NCI-H1436 (cell line): Measurements from ENCODE around the gene ECE2.
A peak's percentile ranks its signal among the peaks of the same experiment; 100 is the strongest.

Source experiments
- DNase-seq: peaks from one replicate; lab custom pipeline; 2025; lab: John Stamatoyannopoulos, UW

The ECE2 gene

DNA sequence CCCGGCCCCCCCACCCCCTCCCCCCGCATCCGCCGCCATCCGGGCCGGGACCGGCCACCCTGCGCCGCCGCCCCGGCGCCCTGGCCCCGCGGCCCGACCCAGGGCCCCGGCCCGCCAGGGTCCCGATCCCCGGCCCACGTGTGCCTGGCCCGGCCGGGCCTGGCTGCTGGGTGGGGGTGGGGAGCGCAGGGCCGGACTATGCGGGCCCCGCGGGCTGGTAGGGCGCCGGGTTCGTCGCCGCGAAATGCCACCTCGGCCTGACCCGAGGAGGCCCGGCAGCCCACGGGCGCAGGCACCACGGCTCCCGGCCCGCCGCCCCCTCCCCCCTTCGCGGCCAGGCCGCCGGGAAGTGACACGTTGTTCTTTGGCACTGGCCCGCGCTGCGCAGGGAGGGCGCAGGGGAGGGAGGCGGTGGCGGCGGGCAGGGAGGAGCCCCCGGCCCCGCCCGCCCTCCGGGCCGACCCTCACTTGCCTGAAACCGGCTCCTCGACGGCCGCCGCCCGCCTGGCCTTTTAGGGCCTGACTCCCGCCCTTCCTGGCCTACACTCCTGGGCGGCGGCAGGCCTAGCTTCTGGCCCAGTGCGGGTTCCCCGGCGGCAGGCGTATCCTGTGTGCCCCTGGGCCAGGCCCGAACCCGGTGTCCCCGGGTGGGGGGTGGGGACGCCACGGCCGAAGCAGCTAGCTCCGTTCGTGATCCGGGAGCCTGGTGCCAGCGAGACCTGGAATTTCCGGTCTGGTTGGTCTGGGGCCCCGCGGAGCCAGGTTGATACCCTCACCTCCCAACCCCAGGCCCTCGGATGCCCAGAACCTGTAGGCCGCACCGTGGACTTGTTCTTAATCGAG is 39.1 kb downstream of the ECE2 start:
- DNase-seq = peak; percentile 50

DNA sequence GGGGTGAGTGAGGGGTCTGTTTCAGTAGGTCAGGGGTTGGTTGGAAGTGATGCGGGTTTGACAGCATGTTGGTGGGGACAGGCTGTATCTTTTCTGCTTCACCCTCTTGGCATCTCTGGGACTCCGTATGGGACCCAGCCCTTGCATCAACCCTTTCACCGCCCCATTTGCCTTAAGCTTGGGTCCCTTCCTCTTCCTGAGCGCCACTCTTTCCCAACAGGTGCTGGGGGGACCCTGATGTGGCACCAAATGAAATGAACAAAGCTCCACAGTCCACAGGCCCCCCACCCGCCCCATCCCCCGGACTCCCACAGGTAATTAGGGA is 39.7 kb downstream of the ECE2 start:
- DNase-seq = no peak

DNA sequence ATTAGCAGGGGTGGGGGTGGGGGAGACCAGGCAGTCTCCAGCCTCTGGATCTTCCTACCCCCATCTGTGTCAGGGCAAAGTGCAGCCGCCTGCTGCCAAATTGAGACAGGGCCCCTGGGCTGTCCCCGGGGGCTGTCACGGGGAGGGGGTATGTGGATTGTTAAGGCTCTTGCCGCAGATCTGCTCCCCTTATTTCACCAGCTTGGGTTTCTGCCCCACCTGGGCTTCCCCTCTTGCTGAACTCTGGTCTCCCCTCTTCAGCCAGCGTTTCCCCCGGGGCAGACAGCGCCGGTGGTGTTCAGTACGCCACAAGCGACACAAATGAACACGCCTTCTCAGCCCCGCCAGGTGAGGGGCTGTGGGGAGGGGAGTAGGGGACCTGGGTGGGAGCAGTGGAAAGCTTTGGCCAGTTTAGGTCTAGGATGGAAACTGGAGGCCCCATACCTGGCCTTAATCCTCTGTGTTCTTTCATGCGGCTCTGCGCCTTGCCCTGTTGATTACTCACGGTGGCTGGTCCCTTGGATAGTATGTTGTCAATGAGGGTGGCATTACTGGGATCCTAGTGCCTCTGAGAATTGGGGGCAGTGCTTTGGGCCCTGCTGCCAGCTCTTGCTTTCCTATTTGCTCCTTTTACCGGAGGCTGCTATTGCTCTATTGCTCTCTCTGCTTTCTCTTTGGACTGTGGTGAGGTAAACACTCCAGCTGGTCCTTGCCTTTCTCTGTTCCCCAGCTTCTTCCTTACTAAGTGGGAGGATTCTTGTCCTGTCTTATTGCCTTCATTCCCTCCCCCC is 40.2 kb downstream of the ECE2 start:
- no peak for DNase-seq

DNA sequence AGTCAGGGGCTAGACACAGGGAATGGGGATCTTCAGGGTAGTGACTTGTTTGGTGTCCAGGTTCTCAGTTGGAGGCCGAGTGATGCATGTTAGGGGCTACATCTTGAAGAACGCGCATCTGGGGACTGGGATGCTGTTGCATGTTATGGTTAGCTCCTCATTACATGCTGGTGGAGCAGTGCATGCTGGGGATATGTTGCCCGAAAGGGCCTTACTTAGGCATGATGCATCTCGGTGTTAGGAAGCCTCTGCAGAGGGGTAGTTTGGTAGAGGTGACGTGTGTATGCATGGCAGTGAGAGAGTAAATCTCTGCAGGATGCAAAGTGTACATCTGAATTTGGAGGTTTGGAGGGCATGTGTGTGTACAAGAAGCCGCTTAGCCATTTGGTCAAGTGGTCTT is 41.0 kb downstream of the ECE2 start:
- DNase-seq = no peak

DNA sequence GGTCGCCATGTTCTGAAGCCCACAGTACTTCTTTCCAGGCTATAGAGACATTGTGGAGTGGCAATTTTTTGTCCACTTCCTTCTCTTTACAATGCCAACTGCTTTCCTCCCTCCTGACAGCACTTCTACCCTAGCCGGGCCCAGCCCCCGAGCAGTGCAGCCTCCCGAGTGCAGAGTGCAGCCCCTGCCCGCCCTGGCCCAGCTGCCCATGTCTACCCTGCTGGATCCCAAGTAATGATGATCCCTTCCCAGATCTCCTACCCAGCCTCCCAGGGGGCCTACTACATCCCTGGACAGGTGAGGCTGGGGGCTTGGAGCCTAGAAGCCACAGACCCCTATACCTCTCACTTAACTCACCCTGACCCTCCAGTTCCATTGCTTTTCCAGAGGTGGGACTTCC is 41.4 kb downstream of the ECE2 start:
- no peak for DNase-seq

DNA sequence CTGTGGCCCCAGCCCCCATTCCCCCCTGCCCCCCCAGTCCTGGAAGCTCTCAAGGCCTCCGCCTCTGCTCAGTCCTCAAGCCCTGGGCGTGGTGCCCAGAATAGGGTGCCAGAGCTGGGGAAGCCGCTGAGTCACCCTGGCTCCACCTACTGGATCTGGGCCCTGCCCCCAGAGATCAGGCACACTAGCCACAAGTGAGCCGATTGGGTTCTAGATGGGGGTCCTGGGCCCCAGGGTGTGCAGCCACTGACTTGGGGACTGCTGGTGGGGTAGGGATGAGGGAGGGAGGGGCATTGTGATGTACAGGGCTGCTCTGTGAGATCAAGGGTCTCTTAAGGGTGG is 44.3 kb downstream of the ECE2 start:
- peak; percentile 76 for DNase-seq

DNA sequence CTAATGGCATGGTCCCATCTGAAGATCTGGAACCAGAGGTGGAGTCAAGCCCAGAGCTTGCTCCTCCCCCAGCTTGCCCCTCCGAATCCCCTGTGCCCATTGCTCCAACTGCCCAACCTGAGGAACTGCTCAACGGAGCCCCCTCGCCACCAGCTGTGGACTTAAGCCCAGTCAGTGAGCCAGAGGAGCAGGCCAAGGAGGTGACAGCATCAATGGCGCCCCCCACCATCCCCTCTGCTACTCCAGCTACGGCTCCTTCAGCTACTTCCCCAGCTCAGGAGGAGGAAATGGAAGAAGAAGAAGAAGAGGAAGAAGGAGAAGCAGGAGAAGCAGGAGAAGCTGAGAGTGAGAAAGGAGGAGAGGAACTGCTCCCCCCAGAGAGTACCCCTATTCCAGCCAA is 45.8 kb downstream of the ECE2 start:
- no peak for DNase-seq

DNA sequence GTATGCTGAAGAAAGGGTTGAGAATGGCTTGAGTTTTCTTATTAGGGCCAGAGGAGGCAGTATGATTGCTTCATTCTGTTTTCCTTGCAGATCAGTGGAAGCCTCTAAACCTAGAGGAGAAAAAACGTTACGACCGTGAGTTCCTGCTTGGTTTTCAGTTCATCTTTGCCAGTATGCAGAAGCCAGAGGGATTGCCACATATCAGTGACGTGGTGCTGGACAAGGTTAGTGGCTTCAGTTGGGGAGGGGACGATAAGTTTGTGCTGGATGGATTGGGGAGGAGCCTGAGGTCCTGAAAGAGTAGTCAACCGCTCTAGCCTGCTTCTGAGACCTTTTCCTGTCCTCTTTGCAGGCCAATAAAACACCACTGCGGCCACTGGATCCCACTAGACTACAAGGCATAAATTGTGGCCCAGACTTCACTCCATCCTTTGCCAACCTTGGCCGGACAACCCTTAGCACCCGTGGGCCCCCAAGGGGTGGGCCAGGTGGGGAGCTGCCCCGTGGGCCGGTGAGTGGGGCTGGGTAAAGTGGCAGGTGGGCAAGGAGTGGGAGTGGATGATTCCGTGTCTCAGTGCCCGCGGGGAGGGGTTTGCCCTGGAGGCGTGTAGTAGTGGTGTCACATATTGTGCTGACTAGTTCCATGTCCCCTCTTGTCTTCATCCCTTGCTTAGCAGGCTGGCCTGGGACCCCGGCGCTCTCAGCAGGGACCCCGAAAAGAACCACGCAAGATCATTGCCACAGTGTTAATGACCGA is 47.1 kb downstream of the ECE2 start:
- no peak for DNase-seq

DNA sequence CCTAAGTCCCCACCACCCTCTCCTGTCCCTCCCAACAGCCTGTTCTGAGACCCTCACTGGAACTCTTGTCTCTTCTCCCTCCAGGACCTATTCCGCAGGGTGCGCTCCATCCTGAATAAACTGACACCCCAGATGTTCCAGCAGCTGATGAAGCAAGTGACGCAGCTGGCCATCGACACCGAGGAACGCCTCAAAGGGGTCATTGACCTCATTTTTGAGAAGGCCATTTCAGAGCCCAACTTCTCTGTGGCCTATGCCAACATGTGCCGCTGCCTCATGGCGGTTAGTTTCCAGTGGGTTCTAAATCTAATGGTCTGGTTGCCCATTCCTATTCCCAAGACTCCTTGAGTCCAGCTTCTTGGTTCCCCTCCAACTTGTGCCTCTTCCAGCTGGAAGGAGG is 47.9 kb downstream of the ECE2 start:
- no peak for DNase-seq

DNA sequence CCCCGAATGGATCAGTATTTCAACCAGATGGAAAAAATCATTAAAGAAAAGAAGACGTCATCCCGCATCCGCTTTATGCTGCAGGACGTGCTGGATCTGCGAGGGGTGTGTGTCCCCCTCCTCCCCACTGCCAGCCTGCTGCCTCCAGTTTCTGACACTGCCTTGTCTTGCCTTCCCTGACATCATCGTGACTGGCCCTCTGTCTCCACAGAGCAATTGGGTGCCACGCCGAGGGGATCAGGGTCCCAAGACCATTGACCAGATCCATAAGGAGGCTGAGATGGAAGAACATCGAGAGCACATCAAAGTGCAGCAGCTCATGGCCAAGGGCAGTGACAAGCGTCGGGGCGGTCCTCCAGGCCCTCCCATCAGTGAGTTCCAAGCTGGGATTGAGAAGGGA is 49.4 kb downstream of the ECE2 start:
- DNase-seq = no peak

DNA sequence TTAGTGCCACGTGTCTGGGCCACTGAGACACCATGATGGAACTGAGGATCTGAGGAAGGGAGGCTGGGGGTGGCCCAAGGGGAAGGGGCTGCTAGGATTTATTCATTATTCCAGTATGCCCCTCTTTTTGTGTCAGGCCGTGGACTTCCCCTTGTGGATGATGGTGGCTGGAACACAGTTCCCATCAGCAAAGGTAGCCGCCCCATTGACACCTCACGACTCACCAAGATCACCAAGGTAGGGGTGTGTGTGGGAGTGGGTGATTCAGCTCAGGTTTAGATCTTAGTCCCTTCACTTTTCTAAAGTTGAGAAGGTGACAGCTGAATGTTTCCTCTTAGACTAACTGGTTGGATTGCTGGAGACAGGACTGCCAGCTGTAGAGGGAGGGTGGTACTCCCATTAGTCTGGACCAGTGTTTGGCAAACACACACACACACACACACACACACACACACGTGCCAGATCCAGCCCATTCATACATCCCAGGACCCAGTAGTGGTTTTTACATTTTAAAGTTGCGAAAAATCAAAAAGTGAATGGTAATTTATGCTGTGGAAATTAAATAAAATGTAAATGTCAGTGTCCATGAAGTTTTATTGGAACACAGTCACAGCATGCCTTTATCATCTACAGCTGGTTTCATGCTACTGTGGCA is 50.0 kb downstream of the ECE2 start:
- DNase-seq = no peak

DNA sequence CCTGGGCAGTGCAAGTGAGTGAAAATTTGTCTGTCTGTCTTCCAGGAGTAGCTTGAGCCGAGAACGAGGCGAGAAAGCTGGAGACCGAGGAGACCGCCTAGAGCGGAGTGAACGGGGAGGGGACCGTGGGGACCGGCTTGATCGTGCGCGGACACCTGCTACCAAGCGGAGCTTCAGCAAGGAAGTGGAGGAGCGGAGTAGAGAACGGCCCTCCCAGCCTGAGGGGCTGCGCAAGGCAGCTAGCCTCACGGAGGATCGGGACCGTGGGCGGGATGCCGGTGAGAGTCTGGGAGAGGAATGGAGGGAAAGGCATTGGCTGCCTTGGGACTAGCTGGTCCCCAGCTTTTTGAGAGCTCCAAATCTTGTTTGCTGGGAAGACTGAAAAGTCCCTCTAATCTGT is 51.3 kb downstream of the ECE2 start:
- no peak for DNase-seq

DNA sequence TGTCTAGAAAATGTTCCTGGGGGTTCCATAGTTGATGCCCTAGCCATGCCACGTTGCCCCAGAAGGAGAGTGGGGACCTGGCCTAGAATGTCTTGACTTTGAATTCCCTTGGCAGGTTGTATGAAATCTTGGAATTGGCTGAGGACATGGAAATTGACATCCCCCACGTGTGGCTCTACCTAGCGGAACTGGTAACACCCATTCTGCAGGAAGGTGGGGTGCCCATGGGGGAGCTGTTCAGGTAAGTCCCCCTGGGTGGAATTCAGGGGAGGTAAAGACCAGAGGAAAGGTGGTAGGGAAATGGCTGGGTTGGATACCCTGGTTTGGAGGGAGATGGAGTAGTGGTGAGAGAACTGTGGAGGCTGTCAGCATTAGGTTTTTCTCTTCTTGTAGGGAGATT is 52.7 kb downstream of the ECE2 start:
- no peak for DNase-seq

DNA sequence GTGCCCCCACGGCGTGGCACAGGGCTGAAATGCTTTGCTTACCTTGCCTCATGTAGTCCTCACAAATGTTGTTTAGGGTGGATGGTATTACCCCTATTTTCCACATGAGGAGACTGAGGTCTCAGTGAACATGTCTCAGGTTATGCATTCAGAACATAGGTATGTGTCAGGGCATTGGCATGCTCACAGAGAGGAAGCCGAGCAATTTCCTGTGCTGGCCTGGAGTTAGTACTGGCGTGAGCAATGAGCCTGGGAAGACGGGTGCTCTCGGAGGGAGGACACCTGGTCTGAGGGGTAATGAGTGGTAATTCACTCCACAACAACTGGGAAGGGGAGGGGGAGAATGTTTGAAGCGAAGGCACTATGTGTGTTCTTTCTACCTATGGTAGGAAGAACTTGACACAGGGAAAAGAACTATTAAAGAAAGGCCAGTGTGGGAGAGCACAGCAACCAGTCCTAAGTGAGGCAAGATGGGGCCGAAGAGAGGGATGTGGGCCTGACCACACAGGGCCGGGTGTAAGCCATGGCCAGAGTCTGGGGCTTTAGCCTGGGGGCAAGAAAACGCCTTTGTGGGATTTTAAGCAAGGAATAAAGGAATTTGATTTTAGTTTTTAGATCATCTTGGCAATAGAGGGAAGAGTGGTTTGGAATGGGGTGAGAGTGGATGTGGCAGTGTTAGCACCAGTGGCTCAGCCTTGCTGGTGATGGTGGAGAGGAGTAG is 56.7 kb downstream of the ECE2 start:
- DNase-seq = no peak

DNA sequence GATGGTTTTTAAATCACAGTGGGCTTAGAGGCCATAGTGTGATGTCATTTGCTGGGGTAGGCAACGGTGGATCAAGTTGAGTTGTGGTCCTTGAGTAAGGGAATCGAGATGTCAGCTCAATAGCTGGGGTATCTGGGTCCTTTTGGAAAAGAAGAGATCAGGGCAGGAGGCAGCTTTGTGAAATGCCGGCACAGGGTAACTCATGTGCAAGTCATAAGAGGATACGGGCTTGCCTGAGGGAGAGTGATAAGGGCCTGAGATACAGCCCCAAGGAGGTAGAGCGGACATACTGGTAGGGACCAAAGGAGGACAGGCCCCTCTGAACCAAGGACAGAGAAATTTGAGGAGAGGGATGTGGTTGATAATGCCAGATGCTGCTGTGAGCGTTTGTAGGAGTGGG is 57.4 kb downstream of the ECE2 start:
- DNase-seq = no peak

DNA sequence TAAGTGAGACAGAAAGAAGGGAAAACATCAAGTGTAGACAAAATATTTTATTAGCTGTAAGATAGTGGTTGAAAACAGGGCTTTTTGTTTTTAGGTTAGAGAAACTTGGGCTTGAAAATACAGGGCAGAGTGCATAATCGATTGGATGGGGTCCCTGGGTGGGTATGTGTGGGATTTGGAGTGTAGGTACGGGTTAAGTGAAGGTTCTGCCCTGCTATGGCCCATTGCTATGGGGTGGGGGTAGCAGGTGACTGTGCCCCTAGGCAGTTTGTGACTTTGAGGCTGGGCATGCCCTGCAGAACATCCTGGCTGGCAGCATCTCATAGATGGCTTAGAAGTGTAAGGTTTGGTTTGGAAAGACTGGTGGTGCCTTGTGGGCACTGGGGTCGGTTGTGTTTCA is 57.9 kb downstream of the ECE2 start:
- no peak for DNase-seq

DNA sequence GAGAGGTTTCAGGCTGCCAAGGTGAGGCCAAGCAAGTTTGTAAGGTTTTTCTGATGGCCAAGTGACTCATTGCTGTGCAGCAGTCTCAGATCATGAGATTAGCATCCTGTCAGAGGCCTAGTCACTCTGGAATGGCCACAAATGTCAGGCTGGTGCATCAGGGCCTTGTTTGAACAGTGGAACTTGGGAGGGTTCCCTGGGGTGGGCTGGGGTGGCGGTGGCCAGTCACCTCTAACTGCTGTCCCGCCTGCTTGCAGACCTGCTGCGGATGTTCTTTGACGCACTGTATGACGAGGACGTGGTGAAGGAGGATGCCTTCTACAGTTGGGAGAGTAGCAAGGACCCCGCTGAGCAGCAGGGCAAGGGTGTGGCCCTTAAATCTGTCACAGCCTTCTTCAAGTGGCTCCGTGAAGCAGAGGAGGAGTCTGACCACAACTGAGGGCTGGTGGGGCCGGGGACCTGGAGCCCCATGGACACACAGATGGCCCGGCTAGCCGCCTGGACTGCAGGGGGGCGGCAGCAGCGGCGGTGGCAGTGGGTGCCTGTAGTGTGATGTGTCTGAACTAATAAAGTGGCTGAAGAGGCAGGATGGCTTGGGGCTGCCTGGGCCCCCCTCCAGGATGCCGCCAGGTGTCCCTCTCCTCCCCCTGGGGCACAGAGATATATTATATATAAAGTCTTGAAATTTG is 58.8 kb downstream of the ECE2 start:
- no peak for DNase-seq

DNA sequence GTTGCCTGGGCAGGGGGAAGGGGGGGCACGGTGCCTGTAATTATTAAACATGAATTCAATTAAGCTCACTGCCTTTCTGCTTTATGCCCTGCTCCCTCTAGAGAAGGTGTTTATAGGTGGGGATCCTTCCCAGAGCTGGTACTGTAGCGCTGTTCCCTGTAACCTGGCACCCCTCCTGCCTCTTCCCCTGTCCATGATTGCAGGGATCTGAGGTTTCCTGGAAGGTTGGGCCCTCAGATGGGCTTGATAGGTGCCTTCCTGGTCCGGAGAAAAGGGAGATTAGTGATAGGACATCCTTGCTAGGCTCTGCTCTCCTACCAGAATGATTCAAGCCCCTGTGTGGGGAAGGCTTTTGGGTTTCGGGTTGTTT is 59.5 kb downstream of the ECE2 start:
- DNase-seq = peak; percentile 8

DNA sequence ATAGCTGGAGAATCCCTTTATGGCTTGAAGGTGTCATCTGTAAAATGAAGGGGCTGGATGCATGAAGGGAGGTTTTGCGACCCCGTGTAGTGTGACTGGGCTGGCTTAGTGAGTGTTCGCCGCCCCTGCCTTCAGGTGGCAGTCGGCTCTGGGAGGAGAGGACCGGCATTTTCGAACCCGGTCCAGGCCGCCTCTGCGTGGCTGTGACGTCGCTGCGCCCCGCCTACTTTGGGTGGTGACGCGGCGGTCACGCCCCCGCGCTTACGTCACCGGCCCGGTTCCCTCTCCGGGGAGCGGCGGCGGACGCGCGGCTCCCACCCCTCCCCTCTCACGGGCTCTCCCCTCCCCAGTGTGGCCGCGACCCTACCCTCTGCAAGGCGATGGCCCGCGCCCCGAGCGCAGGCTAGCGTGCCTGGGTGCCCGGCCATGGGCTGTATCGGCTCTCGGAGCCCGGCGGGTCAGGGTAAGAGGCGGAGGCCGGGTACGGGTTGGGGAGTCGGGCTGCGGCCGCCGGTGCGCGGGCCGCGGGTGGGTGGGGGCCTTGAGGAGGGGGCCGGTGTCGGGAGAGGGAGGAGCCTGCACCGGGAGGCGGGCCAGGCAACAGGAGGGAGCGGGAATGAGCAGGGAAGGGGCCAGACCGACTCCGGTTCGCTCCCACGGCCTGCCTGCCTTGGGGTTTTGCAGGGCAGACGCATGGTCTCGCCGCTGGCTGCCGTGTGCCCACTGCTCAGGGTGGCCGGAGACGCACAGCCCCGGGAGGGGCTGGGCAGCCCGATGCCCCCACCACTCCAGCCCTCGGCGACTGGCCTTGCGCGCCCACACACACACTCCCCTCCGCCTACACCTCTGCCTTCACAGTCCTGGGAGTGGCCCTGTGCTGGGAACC is 60.1 kb downstream of the ECE2 start:
- DNase-seq = peak; percentile 89
